HG03342 (cell line): ENCODE results near the gene C12orf75.
"Not testable (repeated sequence)": the region's sequence is repeated elsewhere in the genome, so short reads cannot be mapped to it uniquely, and the experiment has no call there.

Source experiments
- ATAC-seq: cut with Tn5 transposase; IDR thresholded peaks from one replicate; pipeline ENCODE4 v1.9.1; 2021; ENCODE audit warnings: mild to moderate bottlenecking, moderate library complexity; ENCODE audit not compliant: unreplicated experiment

Gene C12orf75

GRCh38 chr12:105309384-105309783 lies 21.1 kb upstream of the C12orf75 start:
- not testable (repeated sequence) for ATAC-seq

GRCh38 chr12:105310476-105311085 lies 19.9 kb upstream of the C12orf75 start:
- ATAC-seq: not testable (repeated sequence)

GRCh38 chr12:105311936-105312335 lies 18.6 kb upstream of the C12orf75 start:
- not testable (repeated sequence) for ATAC-seq

- ATAC-seq: not testable (repeated sequence)
Observed at GRCh38 chr12:105313755-105314154, 16.7 kb upstream of the C12orf75 start.

- ATAC-seq: no peak
Observed at GRCh38 chr12:105315130-105315529, 15.4 kb upstream of the C12orf75 start.

- ATAC-seq: no peak
Observed at GRCh38 chr12:105315726-105316125, 14.8 kb upstream of the C12orf75 start.

GRCh38 chr12:105316931-105317852 lies 13.3 kb upstream of the C12orf75 start:
- ATAC-seq: no peak

GRCh38 chr12:105317942-105318621 lies 12.4 kb upstream of the C12orf75 start:
- ATAC-seq: no peak

- ATAC-seq: no peak
Observed at GRCh38 chr12:105318651-105319483, 11.6 kb upstream of the C12orf75 start.

GRCh38 chr12:105319691-105320209 lies 10.7 kb upstream of the C12orf75 start:
- no peak for ATAC-seq

GRCh38 chr12:105321125-105321524 lies 9.4 kb upstream of the C12orf75 start:
- no peak for ATAC-seq

- ATAC-seq: no peak
Observed at GRCh38 chr12:105322070-105322469, 8.4 kb upstream of the C12orf75 start.

GRCh38 chr12:105324704-105325103 lies 5.8 kb upstream of the C12orf75 start:
- ATAC-seq: no peak

GRCh38 chr12:105325117-105325516 lies 5.4 kb upstream of the C12orf75 start:
- no peak for ATAC-seq

GRCh38 chr12:105329926-105330282 lies 587 bp upstream of the C12orf75 start:
- peak; percentile 12 for ATAC-seq

GRCh38 chr12:105330931-105331804 lies 677 bp downstream of the C12orf75 start:
- ATAC-seq: peak; percentile 13

- no peak for ATAC-seq
Observed at GRCh38 chr12:105331805-105332251, 1.3 kb downstream of the C12orf75 start.

- not testable (repeated sequence) for ATAC-seq
Observed at GRCh38 chr12:105332286-105332685, 1.8 kb downstream of the C12orf75 start.

- no peak for ATAC-seq
Observed at GRCh38 chr12:105332925-105333324, 2.4 kb downstream of the C12orf75 start.
